SK-N-SH (cell line): ENCODE results near the gene CUBN. TPM values are rescaled to one million over a fixed set of nuclear protein-coding genes. Genes with fewer than 3 reads are reported as not detected.

Experiments used
- CTCF ChIA-PET: fragments of 300-600, 350-600 bp; formaldehyde crosslinking; extraction: SDS; loops from one replicate; lab custom pipeline; 2021; lab: Yijun Ruan, JAX
- POLR2A ChIA-PET: fragments of 350-600 bp; sonication (Branson Sonifier 250); formaldehyde crosslinking; extraction: SDS; loops from one replicate; lab custom pipeline; 2020; ENCODE audit warnings: antibody characterized with exemption, inconsistent platforms; lab: Yijun Ruan, JAX
- DNase-seq: peaks from one replicate; pipeline ENCODE4 v3.0.0; 2012
- H2AFZ ChIP-seq: fragments of 200-600 bp; sonication (generic); 2 replicates; pipeline ENCODE4 v1.8.1; 2016; ENCODE audit warnings: antibody characterized with exemption, mild to moderate bottlenecking, low read depth
- H3F3A ChIP-seq: fragments of 200-600 bp; sonication (generic); replicated peaks from 2 replicates; pipeline ENCODE3; 2016; ENCODE audit warnings: antibody characterized with exemption, mild to moderate bottlenecking; ENCODE audit not compliant: insufficient read depth
- H3K27ac ChIP-seq, 2 experiments: fragments of 200-500 bp in 1 of 2; fragments of 200-600 bp in 1 of 2; sonication (Bioruptor generic) in 1 of 2; sonication (generic), shearing (Covaris generic) in 1 of 2; 2 replicates each; pipeline versions ENCODE4 v1.5.1 to v1.6.1; 2014 to 2016; ENCODE audit warnings: low read depth in 2 of 2, inconsistent platforms in 1 of 2, low read length in 1 of 2, mild to moderate bottlenecking in 1 of 2, mixed read lengths in 1 of 2
- H3K27me3 ChIP-seq: fragments of 200-600 bp; sonication (generic), shearing (Covaris generic); 2 replicates; pipeline ENCODE4 v1.6.1; 2016; ENCODE audit warnings: mixed run types; ENCODE audit not compliant: insufficient read depth
- H3K36me3 ChIP-seq, 2 experiments: fragments of 200-500 bp in 1 of 2; fragments of 200-600 bp in 1 of 2; sonication (Bioruptor generic) in 1 of 2; sonication (generic) in 1 of 2; replicated peaks in 1 of 2; 2 replicates each; pipeline versions ENCODE3 to v1.5.1; 2014 to 2016; ENCODE audit warnings: low read length in 1 of 2, mild to moderate bottlenecking in 1 of 2; ENCODE audit not compliant: insufficient read depth in 2 of 2, control insufficient read depth in 1 of 2
- H3K4me1 ChIP-seq, 2 experiments: fragments of 200-500 bp in 1 of 2; fragments of 200-600 bp in 1 of 2; sonication (Bioruptor generic) in 1 of 2; sonication (generic), shearing (Covaris generic) in 1 of 2; 2 replicates each; pipeline versions ENCODE4 v1.5.1 to v1.6.1; 2014 to 2016; ENCODE audit warnings: low read depth in 1 of 2, low read length in 1 of 2, mixed run types in 1 of 2; ENCODE audit not compliant: insufficient read depth in 2 of 2, control insufficient read depth in 1 of 2
- H3K4me2 ChIP-seq: fragments of 200-600 bp; sonication (generic), shearing (Covaris generic); 2 replicates; pipeline ENCODE4 v1.6.1; 2017; ENCODE audit warnings: mixed run types
- H3K4me3 ChIP-seq, 2 experiments: fragments of 200-500 bp in 1 of 2; fragments of 200-600 bp in 1 of 2; sonication (Bioruptor generic) in 1 of 2; sonication (generic), shearing (Covaris generic) in 1 of 2; 2 replicates each; pipeline versions ENCODE4 v1.5.1 to v1.8.1; 2014 to 2016; ENCODE audit warnings: low read depth in 2 of 2, inconsistent platforms in 1 of 2, low read length in 1 of 2, mild to moderate bottlenecking in 1 of 2, mixed read lengths in 1 of 2, moderate library complexity in 1 of 2
- H3K79me2 ChIP-seq: fragments of 200-600 bp; sonication (generic); 2 replicates; pipeline ENCODE4 v1.8.1; 2017; ENCODE audit warnings: mild to moderate bottlenecking; ENCODE audit not compliant: insufficient read depth
- H3K9ac ChIP-seq: fragments of 200-600 bp; sonication (generic); 2 replicates; pipeline ENCODE4 v1.6.1; 2017; ENCODE audit warnings: mixed run types
- H3K9me2 ChIP-seq: fragments of 200-600 bp; sonication (generic); 2 replicates; pipeline ENCODE4 v1.6.1; 2017; ENCODE audit warnings: mixed run types
- H3K9me3 ChIP-seq: fragments of 200-600 bp; sonication (generic); 2 replicates; pipeline ENCODE4 v1.6.1; 2017; ENCODE audit warnings: mixed run types, mild to moderate bottlenecking, moderate library complexity
- H4K20me1 ChIP-seq: fragments of 200-600 bp; sonication (generic); 2 replicates; pipeline ENCODE4 v1.6.1; 2017; ENCODE audit warnings: mild to moderate bottlenecking, mixed run types; ENCODE audit not compliant: insufficient read depth
- CTCF ChIP-seq: fragments of 200-600 bp; sonication (generic); IDR thresholded peaks from 2 replicates; pipeline ENCODE4 v1.6.1; 2017; ENCODE audit warnings: antibody characterized with exemption, mild to moderate bottlenecking, moderate library complexity
- FOXM1 ChIP-seq: IDR thresholded peaks from 2 replicates; pipeline ENCODE4 v1.4.0; 2012; ENCODE audit warnings: low read depth, mild to moderate bottlenecking
- MAX ChIP-seq: IDR thresholded peaks from 2 replicates; pipeline ENCODE4 v1.4.0; 2012; ENCODE audit warnings: low read depth
- MEF2A ChIP-seq: IDR thresholded peaks from 2 replicates; pipeline ENCODE4 v1.4.0; 2012; ENCODE audit warnings: low read depth, borderline replicate concordance
- MXI1 ChIP-seq: IDR thresholded peaks from 2 replicates; pipeline ENCODE4 v1.6.1; 2012; ENCODE audit warnings: mild to moderate bottlenecking, low read depth, low read length, improper control_type of control experiment
- NFIC ChIP-seq: IDR thresholded peaks from 2 replicates; pipeline ENCODE4 v1.4.0; 2012; ENCODE audit warnings: borderline replicate concordance
- PBX3 ChIP-seq: IDR thresholded peaks from 2 replicates; pipeline ENCODE4; 2012
- RFX5 ChIP-seq: IDR thresholded peaks from 2 replicates; pipeline ENCODE4 v1.6.1; 2012; ENCODE audit warnings: mild to moderate bottlenecking, improper control_type of control experiment, low read length
- RXRA ChIP-seq: IDR thresholded peaks from 2 replicates; pipeline ENCODE4 v1.4.0; 2012; ENCODE audit warnings: low read depth, mild to moderate bottlenecking, borderline replicate concordance
- SIN3A ChIP-seq: IDR thresholded peaks from 2 replicates; pipeline ENCODE4 v1.6.1; 2012; ENCODE audit warnings: low read depth, mild to moderate bottlenecking, low read length, moderate library complexity, borderline replicate concordance
- SMC3 ChIP-seq: IDR thresholded peaks from 2 replicates; pipeline ENCODE4 v1.6.1; 2012; ENCODE audit warnings: low read depth, low read length, improper control_type of control experiment
- TCF12 ChIP-seq: IDR thresholded peaks from 2 replicates; pipeline ENCODE4 v1.4.0; 2012
- USF2 ChIP-seq: fragments of 150-350 bp; IDR thresholded peaks from 2 replicates; pipeline ENCODE4 v1.6.1; 2017; ENCODE audit warnings: antibody characterized with exemption, low read length, low read depth, borderline replicate concordance
- YY1 ChIP-seq: IDR thresholded peaks from 2 replicates; pipeline ENCODE4 v1.4.0; 2012; ENCODE audit warnings: low read depth, mild to moderate bottlenecking
- ZBTB33 ChIP-seq: IDR thresholded peaks from 2 replicates; pipeline ENCODE4 v1.4.0; 2012; ENCODE audit warnings: low read depth, borderline replicate concordance
- WGBS: methylation state at CpG from one replicate; pipeline ENCODE4 v1.1.6; 2017; ENCODE audit warnings: low lambda C conversion rate; 5-methylcytosine and 5-hydroxymethylcytosine counted together
- polyA plus RNA-seq, 3 experiments: library from polyadenylated mRNA; depleted of rRNA; stranded (reverse); fragments of >200 nt; gene quantifications; 2 replicates each; pipeline ENCODE4 v1.2.3, GENCODE V29; 2012
- TF ChIP-seq, protein P1 (sequence below): fragments of 150-350 bp; IDR thresholded peaks from 2 replicates; pipeline ENCODE4 v1.6.1; 2016; ENCODE audit warnings: mild to moderate bottlenecking, low read depth, low read length
- TF ChIP-seq, protein P2 (sequence below): IDR thresholded peaks from 2 replicates; pipeline ENCODE4 v1.4.0; 2012; ENCODE audit warnings: low read depth, borderline replicate concordance

Gene CUBN
- polyA plus RNA-seq, 1 of the 3 experiments (the other 2 are of a cell fraction) = 2.4 TPM

- H3K9me3 ChIP-seq = peaks cover 14% of the 10 kb centered on the region
- no peak overlapping the region for H3K4me2 ChIP-seq
- no peaks in the 10 kb centered on the region for H4K20me1 ChIP-seq
- peak overlapping the region in 1 of 2 experiments; percentile 98; a peak in 2 of 4 replicates for H3K27ac ChIP-seq
- peaks cover 75% of the 10 kb centered on the region for H3F3A ChIP-seq
- TF ChIP-seq CTCF (no peak), TCF12 (no peak), MEF2A (no peak), MAX (no peak), SIN3A (no peak), RXRA (no peak), NFIC (no peak), ZBTB33 (no peak), USF2 (no peak), MXI1 (no peak), RFX5 (no peak), YY1 (no peak), FOXM1 (no peak), SMC3 (no peak), PBX3 (no peak)
- TF ChIP-seq, protein P1, sequence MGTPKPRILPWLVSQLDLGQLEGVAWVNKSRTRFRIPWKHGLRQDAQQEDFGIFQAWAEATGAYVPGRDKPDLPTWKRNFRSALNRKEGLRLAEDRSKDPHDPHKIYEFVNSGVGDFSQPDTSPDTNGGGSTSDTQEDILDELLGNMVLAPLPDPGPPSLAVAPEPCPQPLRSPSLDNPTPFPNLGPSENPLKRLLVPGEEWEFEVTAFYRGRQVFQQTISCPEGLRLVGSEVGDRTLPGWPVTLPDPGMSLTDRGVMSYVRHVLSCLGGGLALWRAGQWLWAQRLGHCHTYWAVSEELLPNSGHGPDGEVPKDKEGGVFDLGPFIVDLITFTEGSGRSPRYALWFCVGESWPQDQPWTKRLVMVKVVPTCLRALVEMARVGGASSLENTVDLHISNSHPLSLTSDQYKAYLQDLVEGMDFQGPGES = no peak
- TF ChIP-seq, protein P2, sequence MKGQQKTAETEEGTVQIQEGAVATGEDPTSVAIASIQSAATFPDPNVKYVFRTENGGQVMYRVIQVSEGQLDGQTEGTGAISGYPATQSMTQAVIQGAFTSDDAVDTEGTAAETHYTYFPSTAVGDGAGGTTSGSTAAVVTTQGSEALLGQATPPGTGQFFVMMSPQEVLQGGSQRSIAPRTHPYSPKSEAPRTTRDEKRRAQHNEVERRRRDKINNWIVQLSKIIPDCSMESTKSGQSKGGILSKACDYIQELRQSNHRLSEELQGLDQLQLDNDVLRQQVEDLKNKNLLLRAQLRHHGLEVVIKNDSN = no peak
- ChIA-PET POLR2A (no interaction called here), CTCF (no interaction called here)
- no peaks in the 10 kb centered on the region for H3K9me2 ChIP-seq
- H3K79me2 ChIP-seq = no peaks in the 10 kb centered on the region; the same call in 1 of the 2 replicates
- H3K4me3 ChIP-seq = no peak overlapping the region
- no peak overlapping the region for H2AFZ ChIP-seq
- H3K36me3 ChIP-seq = peaks cover 0 to 5% of the 10 kb centered on the region in 2 experiments
- peaks cover 9 to 42% of the 10 kb centered on the region in 2 experiments for H3K4me1 ChIP-seq
- 88% methylated on average over 3 of the region's 3 CpGs for whole genome bisulfite sequencing
- no peaks in the 10 kb centered on the region for H3K27me3 ChIP-seq
- no peak overlapping the region for H3K9ac ChIP-seq
- DNase-seq = no peak
These were observed 71.5 kb downstream of the CUBN start for GRCh38 chr10:17058093-17058492.
